ENCODE results near the gene SYNE1.

GRCh38 chr6:152625213-152625612, 11.9 kb downstream of the SYNE1 start:
- no peak for TF ChIP-seq CTCF (IDR thresholded peaks at IDR 0.05)
- no peak for TF ChIP-seq POLR2A (IDR thresholded peaks at IDR 0.05)

All from heart left ventricle (tissue), 13 donors.